Activated naive CD4-positive, alpha-beta T cell treated with Interleukin-2 at 50 U/mL for 16 hours (primary cell): Measurements from ENCODE around the gene AKR1C2.
"Not testable (repeated sequence)": the region's sequence is repeated elsewhere in the genome, so short reads cannot be mapped to it uniquely, and the experiment has no call there.

Experiments used
- DNase-seq: peaks from one replicate; pipeline ENCODE4 v3.0.0-alpha.2; 2020

Gene AKR1C2

DNA sequence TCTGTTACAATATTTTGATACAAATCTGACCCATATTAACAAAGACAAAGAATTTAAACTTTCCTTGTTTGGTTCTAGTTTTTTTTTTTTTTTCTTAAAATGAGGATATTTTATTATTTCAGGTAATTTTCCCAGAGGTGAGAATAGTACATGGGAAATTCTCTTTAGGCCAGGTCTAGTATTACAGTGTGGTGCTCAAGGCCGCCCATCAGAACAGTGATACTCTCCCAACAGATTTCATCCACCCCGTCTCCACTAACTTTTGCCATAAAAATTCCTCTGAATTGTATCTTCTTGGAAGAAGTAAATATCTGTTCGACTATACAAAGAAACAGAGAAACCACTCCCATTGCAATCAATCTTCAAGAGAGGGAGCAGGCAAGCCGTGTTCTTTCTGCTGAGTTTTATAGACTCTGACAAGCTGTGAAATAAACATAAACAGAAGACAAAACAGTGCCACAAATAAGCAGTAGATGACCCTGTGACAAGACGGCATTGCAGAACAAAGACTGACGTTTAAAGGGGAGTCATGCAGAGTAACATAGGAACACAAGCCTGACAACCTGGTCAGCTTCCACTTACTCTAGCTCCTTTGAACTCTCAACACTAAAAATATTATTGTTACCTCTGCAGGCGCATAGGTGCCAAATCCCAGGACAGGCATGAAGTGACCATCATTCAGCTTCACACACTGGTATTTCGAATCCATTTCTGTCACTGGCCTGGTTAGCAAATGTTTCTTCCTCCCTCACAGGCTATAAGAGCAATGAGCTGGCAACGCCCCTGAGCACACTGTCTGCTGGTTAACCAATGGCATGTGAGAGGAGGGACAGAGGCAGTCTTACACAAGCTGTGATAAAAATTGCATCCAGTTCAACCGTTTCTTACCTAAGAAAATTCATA is at the start of gene AKR1C2:
TSS of gene AKR1C2 (minus strand) at position 731 of the 903 bp plus-strand sequence. CDS start at position 709, 22 bp downstream.
- not testable (repeated sequence) for DNase-seq

GRCh38 chr10:5052951-5053500 is 49.4 kb upstream of the AKR1C2 start:
- DNase-seq, result not testable (repeated sequence)

- DNase-seq, result no peak
Measured at GRCh38 chr10:5047912-5048628, 44.4 kb upstream of the AKR1C2 start.

GRCh38 chr10:5047055-5047454 is 43.4 kb upstream of the AKR1C2 start:
- DNase-seq, result not testable (repeated sequence)

- DNase-seq, result no peak
Measured at GRCh38 chr10:5046410-5046809, 42.8 kb upstream of the AKR1C2 start.

DNA sequence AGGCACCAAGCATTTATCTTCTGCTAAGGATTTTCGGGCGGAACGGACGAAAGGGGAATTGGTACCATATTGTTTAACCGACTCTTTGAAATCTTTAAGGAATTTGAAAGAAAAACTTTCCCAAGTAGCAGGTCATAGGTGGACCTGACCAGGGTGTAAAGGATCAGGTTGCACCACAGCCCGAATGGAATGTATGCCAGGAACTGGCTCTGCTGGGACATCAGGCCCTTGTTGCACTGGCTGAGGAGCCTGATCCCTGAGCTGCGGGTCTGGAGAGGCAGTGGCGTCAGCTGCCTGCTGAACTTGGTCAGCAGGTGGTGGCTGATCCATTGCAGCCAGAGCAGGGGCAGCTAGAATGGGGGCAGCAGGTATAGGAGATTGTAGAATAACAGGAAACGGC is 41.4 kb upstream of the AKR1C2 start:
- DNase-seq, result no peak

- DNase-seq, result no peak
Measured at GRCh38 chr10:5043716-5044115, 40.1 kb upstream of the AKR1C2 start.

GRCh38 chr10:5042922-5043321 is 39.3 kb upstream of the AKR1C2 start:
- DNase-seq, result no peak

- DNase-seq, result no peak
Measured at GRCh38 chr10:5041471-5042023, 37.9 kb upstream of the AKR1C2 start.

- no peak for DNase-seq
Measured at GRCh38 chr10:5040781-5041470, 37.3 kb upstream of the AKR1C2 start.

DNA sequence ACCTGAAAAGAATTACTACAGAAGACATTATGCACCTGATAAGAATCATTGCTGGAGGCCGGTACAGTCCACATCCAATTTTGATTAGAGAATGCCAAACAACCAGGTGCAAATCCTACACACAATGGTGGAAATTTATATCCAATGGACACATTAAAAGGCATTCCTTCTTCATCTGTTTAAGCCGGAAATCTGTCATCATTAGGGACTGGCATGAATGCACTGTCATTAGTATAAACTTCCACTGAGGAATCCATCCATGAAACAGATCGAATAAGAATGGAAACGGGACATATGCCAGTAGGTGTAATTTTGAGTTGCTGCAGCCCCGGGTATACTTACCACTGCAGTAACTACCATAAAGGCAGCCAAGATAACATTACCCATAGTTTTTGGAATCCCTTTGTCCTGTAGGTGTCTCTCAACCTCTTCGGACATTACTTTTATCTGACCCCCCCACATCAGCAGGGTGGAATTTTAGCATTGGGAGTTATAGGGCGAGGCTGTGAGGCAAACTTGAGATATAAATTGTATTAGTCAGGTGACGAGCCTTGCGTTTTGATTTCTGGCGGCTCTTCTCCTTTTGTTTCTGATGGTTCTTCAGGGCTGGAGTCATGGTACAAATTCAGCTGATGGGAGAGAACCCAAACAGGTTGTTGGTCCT is 36.5 kb upstream of the AKR1C2 start:
- no peak for DNase-seq

- DNase-seq, result no peak
Measured at GRCh38 chr10:5038733-5039132, 35.1 kb upstream of the AKR1C2 start.

DNA sequence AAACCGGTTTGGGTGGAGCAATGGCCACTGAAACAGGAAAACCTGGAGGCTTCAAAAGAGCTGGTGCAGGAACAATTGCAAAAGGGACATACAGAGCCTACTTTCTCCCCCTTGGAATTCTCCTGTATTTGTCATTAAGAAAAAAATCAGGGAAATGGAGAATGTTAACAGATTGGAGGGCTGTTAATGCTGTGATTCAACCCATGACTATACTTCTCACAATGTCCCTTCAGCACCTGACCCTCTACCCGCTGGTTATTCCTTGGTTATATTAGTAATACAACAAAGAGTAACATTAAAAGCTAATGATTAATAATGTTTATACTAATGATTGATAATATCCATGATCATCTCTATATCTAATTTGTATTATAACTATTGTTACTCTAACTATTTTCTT is 34.4 kb upstream of the AKR1C2 start:
- no peak for DNase-seq

DNA sequence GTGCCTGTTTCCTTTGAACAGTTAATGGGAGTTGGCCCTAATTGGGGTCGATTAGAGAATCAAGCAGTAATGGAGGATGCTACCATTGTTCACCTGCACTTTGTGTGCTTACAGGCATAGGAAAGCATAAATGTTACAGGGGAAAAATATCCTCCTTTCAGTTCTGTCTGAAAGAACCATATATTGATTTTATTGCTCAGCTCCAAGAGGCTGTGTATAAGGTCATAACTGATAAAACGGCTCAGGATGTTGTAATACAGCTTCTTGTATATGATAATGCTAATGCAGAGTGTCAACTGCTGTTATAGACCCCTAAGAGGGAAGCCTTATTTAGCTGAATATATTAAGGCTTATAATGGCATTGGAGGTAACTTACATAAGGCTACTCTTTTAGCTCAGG is 32.9 kb upstream of the AKR1C2 start:
- no peak for DNase-seq

GRCh38 chr10:5035356-5035755 is 31.7 kb upstream of the AKR1C2 start:
- no peak for DNase-seq

DNA sequence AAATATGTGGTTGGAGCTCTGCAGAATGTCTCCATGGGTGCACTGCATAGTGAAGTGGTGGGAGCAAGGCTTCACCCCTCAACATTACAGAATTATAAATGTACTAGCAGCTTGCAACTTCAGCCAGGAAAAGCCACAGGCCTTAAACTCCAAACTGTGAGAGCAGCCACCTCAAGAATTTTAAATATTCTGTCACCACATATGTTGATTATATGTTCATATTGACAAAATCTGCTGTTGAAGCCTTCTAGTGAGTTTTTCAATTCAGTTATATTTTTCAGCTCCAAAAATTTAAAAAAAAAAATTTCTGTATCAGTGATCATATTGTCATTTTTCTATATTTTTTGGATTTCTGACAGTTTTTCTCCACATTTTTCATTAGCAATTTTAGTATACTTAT is 30.9 kb upstream of the AKR1C2 start:
- no peak for DNase-seq

DNA sequence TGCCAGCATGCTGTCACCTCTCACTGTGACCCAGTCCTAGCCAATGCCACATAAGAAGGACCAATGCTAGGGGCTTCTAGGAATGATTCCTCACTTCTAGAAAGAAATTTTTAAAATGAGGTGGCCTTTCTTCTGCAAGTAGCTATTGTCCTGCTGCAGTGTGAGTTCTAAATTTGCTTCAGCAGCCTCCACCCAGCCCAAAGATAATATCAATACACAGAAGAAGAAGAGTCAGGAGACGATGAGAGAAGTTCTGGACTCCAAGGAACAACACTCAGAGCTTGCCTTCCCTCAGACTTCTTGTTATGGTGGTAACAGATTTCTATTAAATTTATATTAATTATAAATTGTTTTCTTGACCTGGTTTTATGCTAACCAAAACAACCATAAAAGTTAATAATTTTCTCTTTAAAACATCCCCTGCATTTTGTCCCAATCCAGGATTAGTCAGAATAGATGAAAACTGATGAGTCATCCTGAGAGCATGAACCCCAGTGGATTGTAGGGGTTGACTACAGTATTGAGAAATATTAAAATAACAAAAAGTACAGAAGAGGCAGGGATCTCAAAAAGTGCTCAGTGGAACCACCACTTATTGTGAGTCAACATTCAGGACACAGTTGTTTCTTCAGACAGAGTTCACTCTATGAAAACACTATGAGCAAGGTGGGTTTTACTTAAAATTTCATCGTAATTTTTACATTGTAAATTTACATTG is 29.6 kb upstream of the AKR1C2 start:
- no peak for DNase-seq

DNA sequence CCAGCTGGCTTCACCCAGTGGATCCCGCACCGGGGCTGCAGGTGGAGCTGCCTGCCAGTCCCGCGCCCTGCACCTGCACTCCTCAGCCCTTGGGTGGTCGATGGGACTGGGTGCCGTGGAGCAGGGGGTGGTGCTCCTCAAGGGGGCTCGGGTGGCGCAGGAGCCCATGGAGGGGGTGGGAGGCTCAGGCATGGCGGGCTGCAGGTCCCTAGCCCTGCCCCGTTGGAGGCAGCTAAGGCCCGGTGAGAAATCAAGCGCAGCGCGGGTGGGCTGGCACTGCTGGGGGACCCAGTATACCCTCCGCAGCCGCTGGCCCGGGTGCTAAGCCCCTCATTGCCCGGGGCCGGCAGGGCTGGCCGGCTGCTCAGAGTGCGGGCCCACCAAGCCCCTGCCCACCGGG is 28.8 kb upstream of the AKR1C2 start:
- DNase-seq, result not testable (repeated sequence)

DNA sequence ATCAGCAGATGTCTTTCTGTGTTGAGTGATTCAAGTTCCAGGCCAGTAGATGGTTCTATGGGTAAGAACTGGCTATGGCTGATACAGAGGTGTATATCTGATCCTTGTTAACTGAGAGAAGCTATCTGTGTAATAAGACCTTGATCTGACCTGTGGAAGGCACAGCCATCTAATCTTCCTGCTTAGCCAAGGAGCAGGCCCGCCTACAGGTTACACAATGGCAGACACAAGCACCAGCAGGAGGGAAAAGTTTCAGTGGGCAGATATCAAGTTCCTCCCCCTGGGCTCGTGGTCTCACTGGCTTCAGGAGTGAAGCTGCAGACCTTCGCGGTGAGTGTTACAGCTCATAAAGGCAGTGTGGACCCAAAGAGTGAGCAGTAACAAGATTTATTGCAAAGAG is 27.9 kb upstream of the AKR1C2 start:
- not testable (repeated sequence) for DNase-seq

DNA sequence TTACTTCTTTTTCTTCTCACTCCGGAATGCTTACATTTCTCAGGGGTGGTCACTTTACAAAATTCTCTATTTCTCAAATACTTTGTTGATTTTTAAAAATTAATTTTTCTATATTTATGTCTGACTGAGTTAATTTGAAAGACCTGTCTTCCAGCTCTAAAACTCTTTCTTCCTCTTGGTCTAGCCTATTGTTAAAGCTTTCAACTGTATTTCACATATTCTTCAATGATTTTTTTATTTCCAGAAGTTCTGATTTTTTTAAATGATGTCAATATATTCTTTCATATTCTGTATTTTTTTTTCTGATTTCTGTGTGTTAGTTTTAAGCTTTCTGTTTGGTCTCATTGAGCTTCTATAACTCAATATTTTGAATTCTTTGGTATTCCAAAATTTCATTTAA is 27.3 kb upstream of the AKR1C2 start:
- no peak for DNase-seq

DNA sequence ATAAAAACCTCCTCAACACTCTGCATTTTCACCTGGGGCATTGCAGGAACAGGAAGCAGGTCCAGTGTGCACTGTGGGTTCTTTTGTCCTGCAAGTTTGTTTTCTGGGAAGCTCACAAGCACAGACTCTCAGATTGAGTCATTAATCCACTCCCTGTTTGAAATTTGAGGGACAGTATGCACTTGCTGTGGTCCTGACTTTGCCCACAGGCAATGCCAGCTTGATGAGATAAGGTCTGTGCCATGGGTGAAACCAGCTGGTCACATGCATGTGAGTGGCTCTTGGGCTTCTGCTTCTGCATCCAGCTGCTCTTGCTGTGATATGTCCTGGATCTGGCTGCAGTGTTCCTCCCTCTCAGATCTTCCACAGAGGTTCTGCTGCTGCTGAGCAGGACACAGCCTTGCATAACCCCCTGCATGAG is 21.8 kb upstream of the AKR1C2 start:
- not testable (repeated sequence) for DNase-seq
